ENCODE measurements around the gene ARRDC4. TPM values are rescaled to one million over a fixed set of nuclear protein-coding genes. Genes with fewer than 3 reads are reported as not detected.

The ARRDC4 gene
- polyA plus RNA-seq, 1 experiment, result 39.6 TPM

DNA sequence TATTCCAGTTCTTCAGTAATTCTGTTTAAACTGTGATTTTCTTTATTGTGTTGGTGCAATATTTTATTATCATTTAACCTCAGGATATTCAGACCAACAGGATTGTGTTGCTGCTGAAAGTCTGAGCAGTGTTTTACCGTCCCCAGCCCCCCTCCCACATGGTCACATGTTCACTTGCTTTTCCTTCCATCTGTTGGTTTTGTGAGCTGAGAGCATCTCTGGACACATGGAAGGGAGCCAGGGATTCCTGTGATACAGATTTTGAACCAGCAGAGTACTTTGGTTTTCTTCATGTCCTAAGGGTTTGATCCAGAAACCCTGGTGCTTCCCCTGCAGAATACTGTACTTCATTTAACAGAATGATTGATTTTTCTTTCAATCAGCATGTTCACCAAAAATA is 11.9 kb downstream of the ARRDC4 start:
- H3K36me3 ChIP-seq (ENCODE audit: control insufficient read depth, insufficient read depth, low read length), result peaks cover 13% of the 10 kb centered on the region
- DNase-seq (ENCODE audit: low read depth), result no peak
- TF ChIP-seq, protein P1, sequence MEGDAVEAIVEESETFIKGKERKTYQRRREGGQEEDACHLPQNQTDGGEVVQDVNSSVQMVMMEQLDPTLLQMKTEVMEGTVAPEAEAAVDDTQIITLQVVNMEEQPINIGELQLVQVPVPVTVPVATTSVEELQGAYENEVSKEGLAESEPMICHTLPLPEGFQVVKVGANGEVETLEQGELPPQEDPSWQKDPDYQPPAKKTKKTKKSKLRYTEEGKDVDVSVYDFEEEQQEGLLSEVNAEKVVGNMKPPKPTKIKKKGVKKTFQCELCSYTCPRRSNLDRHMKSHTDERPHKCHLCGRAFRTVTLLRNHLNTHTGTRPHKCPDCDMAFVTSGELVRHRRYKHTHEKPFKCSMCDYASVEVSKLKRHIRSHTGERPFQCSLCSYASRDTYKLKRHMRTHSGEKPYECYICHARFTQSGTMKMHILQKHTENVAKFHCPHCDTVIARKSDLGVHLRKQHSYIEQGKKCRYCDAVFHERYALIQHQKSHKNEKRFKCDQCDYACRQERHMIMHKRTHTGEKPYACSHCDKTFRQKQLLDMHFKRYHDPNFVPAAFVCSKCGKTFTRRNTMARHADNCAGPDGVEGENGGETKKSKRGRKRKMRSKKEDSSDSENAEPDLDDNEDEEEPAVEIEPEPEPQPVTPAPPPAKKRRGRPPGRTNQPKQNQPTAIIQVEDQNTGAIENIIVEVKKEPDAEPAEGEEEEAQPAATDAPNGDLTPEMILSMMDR (IDR thresholded peaks at IDR 0.05; ENCODE audit: insufficient read depth, low read depth, low read length), result no peak
- no peak overlapping the region for H3K4me3 ChIP-seq (ENCODE audit: low read depth, low read length)
- H3K27me3 ChIP-seq (ENCODE audit: control insufficient read depth, insufficient read depth, low read length), result no peaks in the 10 kb centered on the region
- POLR2A ChIA-PET, result no interaction called here
- CTCF ChIA-PET, result interaction anchor here (0.6 kb wide), 1 partner anchor 110 kb away, joined by 5 read pairs; no protein-coding TSS in a partner anchor

DNA sequence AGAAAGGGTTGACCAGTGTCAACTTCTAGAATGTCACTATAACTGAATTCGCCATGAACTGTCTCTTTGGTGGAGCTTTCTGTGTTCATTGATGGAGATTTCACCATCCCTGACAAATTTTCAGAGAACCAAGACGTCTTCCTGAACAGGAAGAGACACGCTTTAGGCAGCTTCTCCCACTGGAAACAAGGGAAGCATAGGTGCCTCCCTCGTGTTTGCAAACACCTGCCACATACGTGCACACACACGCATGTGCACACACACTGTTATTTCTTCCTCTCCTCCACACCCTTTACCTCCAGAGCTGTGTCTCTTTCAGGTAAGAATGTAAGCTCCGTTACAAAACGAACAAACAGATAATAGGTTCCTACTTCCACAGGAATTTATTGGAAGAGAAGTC is 15.6 kb downstream of the ARRDC4 start:
- no peak overlapping the region for H3K4me3 ChIP-seq (ENCODE audit: low read depth, low read length)
- CTCF ChIA-PET, result interaction anchor here (1.1 kb wide), 1 partner anchor 105 kb away, joined by 3 read pairs; no protein-coding TSS in a partner anchor
- POLR2A ChIA-PET, result no interaction called here
- no peak for DNase-seq (ENCODE audit: low read depth)
- TF ChIP-seq, protein P1 (IDR thresholded peaks at IDR 0.05; ENCODE audit: insufficient read depth, low read depth, low read length), result no peak
- H3K36me3 ChIP-seq (ENCODE audit: control insufficient read depth, insufficient read depth, low read length), result peaks cover 4% of the 10 kb centered on the region
- no peaks in the 10 kb centered on the region for H3K27me3 ChIP-seq (ENCODE audit: control insufficient read depth, insufficient read depth, low read length)

DNA sequence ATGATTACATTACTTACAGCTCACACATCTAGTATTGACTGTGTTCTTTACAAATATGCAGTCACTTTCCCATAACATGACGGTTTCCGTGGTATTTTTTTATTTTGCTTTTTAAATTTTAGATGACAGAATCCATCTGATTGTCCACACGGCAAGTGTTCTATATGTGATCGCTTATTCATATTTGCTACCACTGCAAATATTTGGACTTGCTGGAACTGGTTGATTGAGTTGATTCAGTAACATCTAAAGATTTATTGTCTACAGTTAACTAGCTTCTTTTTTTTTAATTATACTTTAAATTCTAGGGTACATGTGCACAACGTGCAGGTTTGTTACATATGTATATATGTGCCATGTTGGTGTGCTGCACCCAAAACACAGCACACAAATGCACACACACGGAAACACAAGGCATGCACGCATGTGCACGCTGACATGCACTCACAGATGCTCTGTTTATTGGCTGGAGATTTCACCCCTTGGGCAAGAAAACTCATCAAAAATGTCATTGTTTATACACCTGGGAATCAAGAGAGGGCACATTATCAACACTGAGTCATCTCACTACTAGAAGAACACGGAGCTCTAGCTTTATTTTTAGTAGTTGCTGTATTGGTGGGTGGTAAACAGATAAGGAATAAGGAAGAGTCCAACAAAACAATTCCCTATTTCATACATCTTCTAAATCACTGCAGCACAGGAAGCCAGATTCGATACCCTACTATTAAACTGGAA is 16.4 kb downstream of the ARRDC4 start:
- 0 out of 2 replicates have a peak, but pooled peaks cover 1% of the 10 kb centered on the region for H3K36me3 ChIP-seq (ENCODE audit: control insufficient read depth, insufficient read depth, low read length)
- TF ChIP-seq, protein P1 (IDR thresholded peaks at IDR 0.05; ENCODE audit: insufficient read depth, low read depth, low read length), result no peak
- DNase-seq (ENCODE audit: low read depth), result no peak
- POLR2A ChIA-PET, result no interaction called here
- CTCF ChIA-PET, result interaction anchor here (1.1 to 3.0 kb wide), 2 partner anchors 19 to 104 kb away, joined by 3 to 13 read pairs; no protein-coding TSS in a partner anchor
- H3K27me3 ChIP-seq (ENCODE audit: control insufficient read depth, insufficient read depth, low read length), result no peaks in the 10 kb centered on the region
- H3K4me3 ChIP-seq (ENCODE audit: low read depth, low read length), result no peak overlapping the region

DNA sequence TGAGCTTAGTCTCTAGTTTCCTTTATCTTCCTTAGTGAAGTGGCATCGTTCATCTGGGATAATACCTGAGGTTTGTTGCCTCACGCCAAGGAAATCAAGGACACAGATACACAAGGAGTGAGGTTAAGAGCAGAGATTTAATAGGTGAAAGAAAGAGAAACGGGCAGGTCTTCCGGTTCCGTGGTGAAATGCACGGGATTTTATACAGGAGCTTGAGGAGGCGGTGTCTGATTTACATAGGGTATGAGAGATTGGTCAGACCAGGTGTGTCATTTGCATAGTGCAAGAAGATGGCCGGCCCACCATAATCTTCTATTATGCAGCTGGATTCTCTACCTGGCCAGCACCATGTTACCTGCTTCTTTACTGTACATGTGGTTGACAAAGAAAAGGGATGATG is 17.2 kb downstream of the ARRDC4 start:
- Histone ChIP-seq H3K4me3 (ENCODE audit: low read depth, low read length) (no peak overlapping the region), H3K27me3 (ENCODE audit: control insufficient read depth, insufficient read depth, low read length) (no peaks in the 10 kb centered on the region), H3K36me3 (ENCODE audit: control insufficient read depth, insufficient read depth, low read length) (no peaks in the 10 kb centered on the region)
- TF ChIP-seq, protein P1 (IDR thresholded peaks at IDR 0.05; ENCODE audit: insufficient read depth, low read depth, low read length), result no peak
- ChIA-PET POLR2A (no interaction called here), CTCF (interaction anchor here (1.4 to 3.0 kb wide), 3 partner anchors 12 to 108 kb away, joined by 4 to 13 read pairs (median 5); no protein-coding TSS in a partner anchor)
- no peak for DNase-seq (ENCODE audit: low read depth)

DNA sequence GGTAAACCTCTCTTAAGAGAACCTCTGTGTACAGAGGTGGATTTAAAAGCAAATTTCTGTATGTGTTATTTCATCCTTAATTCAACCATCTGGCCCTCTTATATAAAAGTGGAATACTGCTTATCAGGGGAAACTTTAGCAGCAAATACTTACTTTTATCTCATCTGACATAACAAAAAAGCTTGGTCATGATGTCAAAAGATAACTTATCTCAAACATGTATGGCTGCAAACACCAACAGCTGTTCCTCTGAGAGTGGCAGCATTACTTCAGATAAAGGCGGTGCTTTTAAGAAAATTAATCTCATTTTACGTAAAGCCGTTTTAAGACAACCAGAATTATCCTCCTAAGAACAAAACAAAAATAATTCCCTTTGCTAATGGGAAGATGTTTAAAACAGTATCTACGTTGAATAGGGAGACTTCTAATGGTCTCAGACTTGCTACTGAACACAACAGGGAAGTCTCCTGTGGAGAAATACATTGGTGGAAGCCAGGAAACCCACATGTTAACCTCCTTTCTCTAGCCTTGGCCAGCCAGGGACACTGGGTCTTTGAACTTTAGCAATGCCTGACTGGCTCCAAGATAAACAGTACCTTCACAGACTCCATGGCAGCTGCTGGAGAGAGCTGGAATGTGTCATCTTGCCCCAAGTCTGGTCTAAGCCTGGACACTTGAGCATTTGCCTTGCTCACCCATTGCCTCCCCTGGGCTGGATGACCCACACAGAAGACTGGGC is 18.1 kb downstream of the ARRDC4 start:
- Histone ChIP-seq H3K27me3 (ENCODE audit: control insufficient read depth, insufficient read depth, low read length) (no peaks in the 10 kb centered on the region), H3K4me3 (ENCODE audit: low read depth, low read length) (no peak overlapping the region), H3K36me3 (ENCODE audit: control insufficient read depth, insufficient read depth, low read length) (no peaks in the 10 kb centered on the region)
- ChIA-PET CTCF (interaction anchor here (0.7 to 3.0 kb wide), 5 partner anchors 11 to 107 kb away, joined by 3 to 13 read pairs (median 4); no protein-coding TSS in a partner anchor), POLR2A (no interaction called here)
- TF ChIP-seq, protein P1 (IDR thresholded peaks at IDR 0.05; ENCODE audit: insufficient read depth, low read depth, low read length), result no peak
- DNase-seq (ENCODE audit: low read depth), result no peak
